Testis (tissue), 3 donors: ENCODE results near the gene TRAPPC11. TPM values are rescaled to one million over a fixed set of nuclear protein-coding genes. Genes with fewer than 3 reads are reported as not detected.
A peak's percentile ranks its signal among the peaks of the same experiment; 100 is the strongest.

Experiments used
- DNase-seq: peaks from one replicate; pipeline ENCODE4 v3.0.0-alpha.2; 2019
- H3K27ac ChIP-seq, 2 donors: fragments of 200-600 bp; sonication (generic); one replicate each; pipeline ENCODE4 v1.5.1; 2019
- H3K27me3 ChIP-seq: fragments of 200-600 bp; sonication (generic); one replicate; pipeline ENCODE4 v1.5.1; 2019
- H3K36me3 ChIP-seq: fragments of 200-600 bp; sonication (generic); one replicate; pipeline ENCODE4 v1.5.1; 2017; ENCODE audit warnings: low read depth; ENCODE audit errors: missing control alignments
- H3K4me1 ChIP-seq: fragments of 200-600 bp; sonication (generic); one replicate; pipeline ENCODE4 v1.5.1; 2019
- H3K4me3 ChIP-seq, 2 donors: fragments of 200-600 bp; sonication (generic); one replicate each; pipeline ENCODE4 v1.5.1; 2017 to 2019
- H3K9me3 ChIP-seq: fragments of 200-600 bp; sonication (generic); one replicate; pipeline ENCODE4 v1.5.1; 2017
- POLR2A ChIP-seq: fragments of 450-650 bp; IDR thresholded peaks from one replicate; pipeline ENCODE4 v1.6.1; 2017; ENCODE audit warnings: antibody characterized with exemption, mild to moderate bottlenecking, moderate library complexity
- WGBS, 2 donors: methylation state at CpG; one replicate each; pipeline ENCODE4 v1.1.5; 2018; 5-methylcytosine and 5-hydroxymethylcytosine counted together
- intact Hi-C: fragments of 100-400 bp; cut with DNase I; formaldehyde crosslinking; loops from one replicate; pipeline ENCODE4 v1.15.1; 2023; ENCODE audit warnings: low total_unique reads
- polyA plus RNA-seq: library from polyadenylated mRNA; stranded (reverse); fragments of 350-450 nt; fragmentation: Illumina TruSeq; extraction: RNeasy Lipid Tissue Mini Kit (QIAGEN cat#74804); gene quantifications from one replicate; pipeline ENCODE4 v1.2.3, GENCODE V29; 2014; ENCODE audit warnings: low read depth, low replicate concordance; ENCODE audit not compliant: insufficient read depth
- total RNA-seq, 2 donors: library from RNA; depleted of rRNA; stranded (reverse); fragments of >200 nt; gene quantifications; one replicate each; pipeline ENCODE4 v1.2.3, GENCODE V29; 2016
- TF ChIP-seq, protein P1 (sequence below), 3 experiments: fragments of 450-650 bp in 2 of 3; fragments of 200-600 bp in 1 of 3; sonication (generic) in 1 of 3; IDR thresholded peaks; one replicate each; pipeline ENCODE4 v1.5.1; 2016 to 2019; ENCODE audit warnings: antibody characterized with exemption in 3 of 3, mild to moderate bottlenecking in 2 of 3, moderate library complexity in 1 of 3

The TRAPPC11 gene
- total and polyA plus RNA-seq, 3 donors from 2014 or later = 31.2 to 81.6 (median 65.2) TPM

DNA sequence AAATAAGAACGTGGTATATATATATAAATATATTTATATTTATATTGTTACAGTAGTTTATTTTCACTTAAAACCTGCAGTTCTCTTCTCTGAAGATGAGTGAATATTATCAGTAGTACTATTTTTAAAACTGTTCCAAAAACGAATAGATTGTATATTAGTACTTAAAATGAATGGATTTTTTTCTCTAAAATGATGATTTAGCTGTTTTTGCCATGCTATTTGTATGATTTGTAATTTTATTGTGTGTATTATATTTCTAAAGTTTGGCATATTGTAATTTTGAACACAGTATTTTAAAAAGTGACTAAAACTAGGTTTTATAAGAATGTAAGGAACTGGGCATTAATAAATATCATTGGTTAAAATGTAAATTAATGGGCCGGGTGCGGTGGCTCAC lies 22.0 kb downstream of the TRAPPC11 start:
- Histone ChIP-seq H3K4me1 (no peaks in the 10 kb centered on the region), H3K4me3 (no peak overlapping the region), H3K27me3 (no peaks in the 10 kb centered on the region), H3K36me3 (no peaks in the 10 kb centered on the region), H3K9me3 (no peaks in the 10 kb centered on the region), H3K27ac (no peak overlapping the region)
- WGBS, 2 donors = 83 to 86% methylated on average over 4 of the region's 4 CpGs
- TF ChIP-seq, protein P1, sequence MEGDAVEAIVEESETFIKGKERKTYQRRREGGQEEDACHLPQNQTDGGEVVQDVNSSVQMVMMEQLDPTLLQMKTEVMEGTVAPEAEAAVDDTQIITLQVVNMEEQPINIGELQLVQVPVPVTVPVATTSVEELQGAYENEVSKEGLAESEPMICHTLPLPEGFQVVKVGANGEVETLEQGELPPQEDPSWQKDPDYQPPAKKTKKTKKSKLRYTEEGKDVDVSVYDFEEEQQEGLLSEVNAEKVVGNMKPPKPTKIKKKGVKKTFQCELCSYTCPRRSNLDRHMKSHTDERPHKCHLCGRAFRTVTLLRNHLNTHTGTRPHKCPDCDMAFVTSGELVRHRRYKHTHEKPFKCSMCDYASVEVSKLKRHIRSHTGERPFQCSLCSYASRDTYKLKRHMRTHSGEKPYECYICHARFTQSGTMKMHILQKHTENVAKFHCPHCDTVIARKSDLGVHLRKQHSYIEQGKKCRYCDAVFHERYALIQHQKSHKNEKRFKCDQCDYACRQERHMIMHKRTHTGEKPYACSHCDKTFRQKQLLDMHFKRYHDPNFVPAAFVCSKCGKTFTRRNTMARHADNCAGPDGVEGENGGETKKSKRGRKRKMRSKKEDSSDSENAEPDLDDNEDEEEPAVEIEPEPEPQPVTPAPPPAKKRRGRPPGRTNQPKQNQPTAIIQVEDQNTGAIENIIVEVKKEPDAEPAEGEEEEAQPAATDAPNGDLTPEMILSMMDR (IDR thresholded peaks at IDR 0.05) = no peak
- TF ChIP-seq POLR2A = no peak
- intact Hi-C loops = no loop called here
- no peak for DNase-seq

DNA sequence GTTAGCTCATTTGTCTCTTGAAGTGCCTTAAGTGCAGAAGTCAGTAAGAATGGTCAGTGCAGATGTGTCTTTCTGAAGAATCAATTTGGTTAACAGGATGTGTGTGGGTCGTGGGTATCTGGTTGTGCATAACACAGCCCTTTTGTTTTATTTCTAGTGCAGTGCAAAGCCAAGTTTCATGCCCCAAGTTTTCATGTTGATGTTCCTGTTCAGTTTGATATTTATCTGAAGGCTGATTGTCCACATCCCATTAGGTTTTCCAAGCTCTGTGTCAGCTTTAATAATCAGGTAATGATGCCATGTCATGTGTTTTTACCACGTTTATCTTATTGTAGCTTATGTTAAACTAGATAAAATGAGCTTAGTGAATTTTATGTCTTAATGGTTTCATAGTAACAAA lies 27.4 kb downstream of the TRAPPC11 start:
- Histone ChIP-seq H3K27me3 (no peaks in the 10 kb centered on the region), H3K36me3 (no peaks in the 10 kb centered on the region), H3K4me3 (no peak overlapping the region), H3K4me1 (no peaks in the 10 kb centered on the region), H3K9me3 (no peaks in the 10 kb centered on the region), H3K27ac (peak overlapping the region in 1 of 2 donors; percentile 21)
- 57 to 65% methylated on average over 2 of the region's 2 CpGs for WGBS, 2 donors
- no peak for DNase-seq
- no peak for TF ChIP-seq POLR2A
- intact Hi-C loops = no loop called here

DNA sequence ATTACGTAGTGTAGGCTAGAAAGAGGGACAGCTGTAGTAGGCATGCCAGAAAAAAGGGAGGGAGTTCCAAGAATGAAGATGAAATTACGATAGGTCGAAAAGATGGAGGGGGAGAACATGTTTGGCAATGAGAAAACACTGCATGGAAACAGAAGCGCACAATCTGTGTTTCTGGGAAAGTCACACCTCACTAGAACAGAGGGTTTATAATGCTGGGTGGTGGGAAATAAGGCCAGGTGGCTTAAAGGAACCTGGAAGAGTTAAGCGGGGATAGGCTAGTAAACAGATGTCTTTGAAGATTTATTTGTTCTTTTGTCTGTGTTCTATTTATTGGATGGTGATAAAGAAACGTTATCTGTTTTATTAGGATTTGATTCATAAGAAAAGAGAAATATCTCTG lies 29.1 kb downstream of the TRAPPC11 start:
- Histone ChIP-seq H3K9me3 (no peaks in the 10 kb centered on the region), H3K27ac (no peak overlapping the region), H3K4me3 (no peak overlapping the region), H3K4me1 (no peaks in the 10 kb centered on the region), H3K27me3 (no peaks in the 10 kb centered on the region), H3K36me3 (no peaks in the 10 kb centered on the region)
- intact Hi-C loops = no loop called here
- TF ChIP-seq POLR2A = no peak
- TF ChIP-seq, protein P1 (IDR thresholded peaks at IDR 0.05) = no peak
- 65 to 85% methylated on average over 6 of the region's 6 CpGs for WGBS, 2 donors
- no peak for DNase-seq

DNA sequence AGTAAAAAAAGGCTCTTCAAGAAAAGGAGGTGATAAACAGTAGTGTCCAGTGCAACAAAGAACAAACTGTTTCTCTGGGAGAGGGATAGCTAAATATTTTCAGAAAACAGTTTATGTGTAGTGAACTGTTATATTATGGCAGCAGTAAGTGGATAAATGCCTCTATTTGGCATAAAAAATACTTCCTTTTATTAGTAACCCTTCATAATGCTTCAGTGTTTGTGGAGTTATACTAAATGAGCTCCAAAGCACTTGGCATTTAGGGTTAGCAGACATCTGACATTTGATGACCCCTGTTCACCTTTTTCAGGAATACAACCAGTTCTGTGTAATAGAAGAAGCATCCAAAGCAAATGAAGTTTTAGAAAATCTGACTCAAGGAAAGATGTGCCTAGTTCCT lies 31.9 kb downstream of the TRAPPC11 start:
- Histone ChIP-seq H3K27ac (no peak overlapping the region), H3K4me3 (no peak overlapping the region), H3K27me3 (no peaks in the 10 kb centered on the region), H3K4me1 (no peaks in the 10 kb centered on the region), H3K9me3 (no peaks in the 10 kb centered on the region), H3K36me3 (no peaks in the 10 kb centered on the region)
- no peak for DNase-seq
- no peak for TF ChIP-seq POLR2A
- TF ChIP-seq, protein P1 (IDR thresholded peaks at IDR 0.05) = no peak
- intact Hi-C loops = no loop called here

DNA sequence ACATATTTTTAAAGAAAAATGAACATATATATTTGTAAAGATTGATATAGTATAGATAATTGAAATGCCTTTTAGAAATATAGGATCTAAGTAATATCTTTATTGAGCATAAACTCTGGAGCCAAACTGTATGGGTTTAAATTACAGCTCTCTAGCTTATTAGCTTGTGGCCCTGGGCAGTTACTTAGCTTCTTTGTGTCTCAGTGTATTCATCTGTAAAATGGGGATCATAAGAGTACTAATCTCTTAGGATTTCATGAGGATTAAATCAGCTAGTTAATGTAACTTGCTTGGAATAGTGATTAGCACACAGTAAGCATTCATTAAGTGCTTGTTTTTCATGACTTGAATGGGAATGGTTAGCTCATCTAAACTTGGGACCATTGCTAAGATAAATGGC lies 32.8 kb downstream of the TRAPPC11 start:
- Histone ChIP-seq H3K9me3 (no peaks in the 10 kb centered on the region), H3K27me3 (no peaks in the 10 kb centered on the region), H3K4me1 (no peaks in the 10 kb centered on the region), H3K27ac (no peak overlapping the region), H3K4me3 (no peak overlapping the region), H3K36me3 (no peaks in the 10 kb centered on the region)
- no peak for DNase-seq
- TF ChIP-seq, protein P1 (IDR thresholded peaks at IDR 0.05) = no peak
- no peak for TF ChIP-seq POLR2A
- intact Hi-C loops = no loop called here
